PC-9 (cell line): Measurements from ENCODE around the gene DNAJC21. TPM values are rescaled to one million over a fixed set of nuclear protein-coding genes. Genes with fewer than 3 reads are reported as not detected.

Experiments used
- BruUV-seq: library from RNA; stranded (reverse); fragments of 400-500 nt; replicated peaks from 2 replicates; lab custom pipeline; 2021; lab: Mats Ljungman, UMichigan
- CTCF ChIA-PET: fragments of 300-600 bp; sonication (Branson Sonifier 250); formaldehyde crosslinking; loops from one replicate; lab custom pipeline; 2022; ENCODE audit warnings: antibody characterized with exemption; lab: Charles Lee
- POLR2A ChIA-PET: fragments of 300-600 bp; sonication (Branson Sonifier 250); formaldehyde crosslinking; loops from one replicate; lab custom pipeline; 2022; ENCODE audit warnings: antibody characterized with exemption; ENCODE audit not compliant: unreplicated experiment; lab: Charles Lee
- DNase-seq, 2 experiments: peaks; one replicate each; pipeline versions ENCODE4 v3.0.0 to v3.0.0-alpha.2; 2015 to 2022; ENCODE audit warnings: mixed read lengths in 1 of 2
- H2AFZ ChIP-seq: fragments of 200-600 bp; sonication (generic); 2 replicates; pipeline ENCODE4 v1.8.1; 2017; ENCODE audit warnings: antibody characterized with exemption
- H3F3A ChIP-seq: fragments of 200-600 bp; sonication (generic); 2 replicates; pipeline ENCODE4 v1.8.1; 2017; ENCODE audit warnings: antibody characterized with exemption, mild to moderate bottlenecking, low read depth; ENCODE audit not compliant: insufficient read depth
- H3K27ac ChIP-seq: fragments of 200-600 bp; sonication (generic); 2 replicates; pipeline ENCODE4 v1.6.1; 2016; ENCODE audit warnings: mixed run types
- H3K27me3 ChIP-seq: fragments of 200-600 bp; sonication (generic); 2 replicates; pipeline ENCODE4 v1.6.1; 2016; ENCODE audit warnings: low read depth, mixed run types; ENCODE audit not compliant: insufficient read depth
- H3K36me3 ChIP-seq: fragments of 200-600 bp; sonication (generic); 2 replicates; pipeline ENCODE4 v1.6.1; 2016; ENCODE audit warnings: low read depth, mixed run types
- H3K4me1 ChIP-seq: fragments of 200-600 bp; sonication (generic); replicated peaks from 2 replicates; pipeline ENCODE4 v1.6.1; 2016; ENCODE audit warnings: mixed run types; ENCODE audit not compliant: insufficient read depth
- H3K4me2 ChIP-seq: fragments of 200-600 bp; sonication (generic); 2 replicates; pipeline ENCODE4 v1.6.1; 2017; ENCODE audit warnings: mixed run types
- H3K4me3 ChIP-seq: fragments of 200-600 bp; sonication (generic); 2 replicates; pipeline ENCODE4 v1.6.1; 2016; ENCODE audit warnings: mixed run types
- H3K79me2 ChIP-seq: fragments of 200-600 bp; sonication (generic); 2 replicates; pipeline ENCODE4 v1.6.1; 2017; ENCODE audit warnings: low read depth, mixed run types
- H3K9me2 ChIP-seq: fragments of 200-600 bp; sonication (generic); 2 replicates; pipeline ENCODE4 v1.8.1; 2017; ENCODE audit warnings: mild to moderate bottlenecking; ENCODE audit not compliant: insufficient read depth
- H3K9me3 ChIP-seq: fragments of 200-600 bp; sonication (generic); 2 replicates; pipeline ENCODE4 v1.8.1; 2016; ENCODE audit warnings: low read depth; ENCODE audit not compliant: insufficient read depth
- H4K20me1 ChIP-seq: fragments of 200-600 bp; sonication (generic); 2 replicates; pipeline ENCODE4 v1.8.1; 2017; ENCODE audit not compliant: insufficient read depth
- EZH2 ChIP-seq: fragments of 200-600 bp; sonication (generic); IDR thresholded peaks from 2 replicates; pipeline ENCODE4 v1.8.0; 2017; ENCODE audit warnings: antibody characterized with exemption, low read depth
- intact Hi-C: fragments of 100-400 bp; cut with micrococcal nuclease; formaldehyde crosslinking; loops from one replicate; pipeline ENCODE4 v1.10.0; 2022; ENCODE audit not compliant: unreplicated experiment
- total RNA-seq: library from RNA; stranded (reverse); gene quantifications from 2 replicates; pipeline ENCODE4 v1.2.3, GENCODE V29; 2021
- TF ChIP-seq, protein P1 (sequence below): fragments of 200-600 bp; sonication (generic); conservative IDR thresholded peaks from 2 replicates; pipeline ENCODE4 v1.6.1; 2017; ENCODE audit warnings: mixed run types, antibody characterized with exemption, mild to moderate bottlenecking, moderate library complexity

DNAJC21 gene
- total RNA-seq, 1 experiment from 2014 or later = 128 TPM

DNA sequence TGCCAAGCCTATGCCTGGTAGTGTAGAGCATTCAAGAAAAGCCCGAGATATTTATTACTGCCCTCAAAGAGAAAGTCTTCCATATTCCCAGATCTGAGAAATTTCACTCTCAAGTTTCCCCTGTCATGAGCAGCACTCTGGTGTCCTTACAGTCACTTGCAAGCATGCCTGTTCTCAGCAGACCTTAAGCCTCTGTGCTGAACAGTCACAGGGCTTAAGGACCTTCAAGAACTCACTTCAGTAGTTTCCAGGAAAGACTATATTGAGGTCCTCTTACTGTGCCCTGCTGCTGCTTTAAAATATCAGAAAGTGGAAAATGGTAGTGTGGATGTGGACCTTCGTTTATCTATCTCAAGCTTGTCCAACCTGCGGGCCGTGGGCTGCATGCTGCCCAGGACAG is 53.5 kb downstream of the DNAJC21 start:
- no peak for DNase-seq
- no peak overlapping the region for H3K4me2 ChIP-seq
- intact Hi-C loops = no loop called here
- no TSS peak for BruUV-seq
- H3K27ac ChIP-seq = no peak overlapping the region
- ChIA-PET POLR2A (no interaction called here), CTCF (interaction anchor here (0.6 kb wide), 1 partner anchor 41 kb away, joined by 4 read pairs; no protein-coding TSS in a partner anchor)
- H3K9me2 ChIP-seq = no peaks in the 10 kb centered on the region
- no peak overlapping the region for H3K4me3 ChIP-seq
- H3K79me2 ChIP-seq = no peaks in the 10 kb centered on the region
- no peak for TF ChIP-seq EZH2
- TF ChIP-seq, protein P1, sequence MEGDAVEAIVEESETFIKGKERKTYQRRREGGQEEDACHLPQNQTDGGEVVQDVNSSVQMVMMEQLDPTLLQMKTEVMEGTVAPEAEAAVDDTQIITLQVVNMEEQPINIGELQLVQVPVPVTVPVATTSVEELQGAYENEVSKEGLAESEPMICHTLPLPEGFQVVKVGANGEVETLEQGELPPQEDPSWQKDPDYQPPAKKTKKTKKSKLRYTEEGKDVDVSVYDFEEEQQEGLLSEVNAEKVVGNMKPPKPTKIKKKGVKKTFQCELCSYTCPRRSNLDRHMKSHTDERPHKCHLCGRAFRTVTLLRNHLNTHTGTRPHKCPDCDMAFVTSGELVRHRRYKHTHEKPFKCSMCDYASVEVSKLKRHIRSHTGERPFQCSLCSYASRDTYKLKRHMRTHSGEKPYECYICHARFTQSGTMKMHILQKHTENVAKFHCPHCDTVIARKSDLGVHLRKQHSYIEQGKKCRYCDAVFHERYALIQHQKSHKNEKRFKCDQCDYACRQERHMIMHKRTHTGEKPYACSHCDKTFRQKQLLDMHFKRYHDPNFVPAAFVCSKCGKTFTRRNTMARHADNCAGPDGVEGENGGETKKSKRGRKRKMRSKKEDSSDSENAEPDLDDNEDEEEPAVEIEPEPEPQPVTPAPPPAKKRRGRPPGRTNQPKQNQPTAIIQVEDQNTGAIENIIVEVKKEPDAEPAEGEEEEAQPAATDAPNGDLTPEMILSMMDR = no peak
- H3F3A ChIP-seq = no peaks in the 10 kb centered on the region
- no peak overlapping the region for H2AFZ ChIP-seq
- peaks cover 46% of the 10 kb centered on the region; the same call in 1 of the 2 replicates for H3K27me3 ChIP-seq
- H3K4me1 ChIP-seq = no peaks in the 10 kb centered on the region
- H4K20me1 ChIP-seq = no peaks in the 10 kb centered on the region
- H3K9me3 ChIP-seq = 0 out of 2 replicates have a peak, but pooled peaks cover 4% of the 10 kb centered on the region
- H3K36me3 ChIP-seq = no peaks in the 10 kb centered on the region

DNA sequence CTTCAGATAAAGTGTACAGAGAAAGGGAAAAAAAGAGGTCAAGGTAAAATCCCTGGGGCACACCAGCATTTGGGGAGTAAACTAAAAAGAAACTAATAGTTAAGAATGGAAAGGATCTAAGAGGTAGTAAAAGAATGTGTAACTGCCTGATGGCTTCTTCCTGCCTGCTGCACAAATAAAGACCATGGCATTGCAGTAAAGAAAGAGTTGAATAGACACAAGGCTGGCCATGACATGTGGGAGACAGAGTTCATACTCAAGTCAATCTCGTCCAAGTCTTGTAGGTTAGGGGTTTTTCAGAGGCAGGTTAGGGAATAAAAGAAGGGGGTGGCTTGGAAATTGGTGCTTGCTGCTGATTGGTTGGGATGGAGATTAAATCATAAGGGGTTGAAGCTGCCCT is 57.6 kb downstream of the DNAJC21 start:
- BruUV-seq = no TSS peak
- CTCF ChIA-PET = interaction anchor here (0.7 kb wide), 1 partner anchor 374 kb away, joined by 3 read pairs; no protein-coding TSS in a partner anchor
- H3K27me3 ChIP-seq = peaks cover 41% of the 10 kb centered on the region; the same call in 1 of the 2 replicates
- no peaks in the 10 kb centered on the region for H3K4me1 ChIP-seq
- TF ChIP-seq EZH2 = no peak
- TF ChIP-seq, protein P1 = no peak
- H3K36me3 ChIP-seq = no peaks in the 10 kb centered on the region
- no peaks in the 10 kb centered on the region for H4K20me1 ChIP-seq
- POLR2A ChIA-PET = no interaction called here
- no peak for DNase-seq
- no peak overlapping the region for H3K4me3 ChIP-seq
- no peak overlapping the region for H2AFZ ChIP-seq
- H3K27ac ChIP-seq = no peak overlapping the region
- no peaks in the 10 kb centered on the region for H3F3A ChIP-seq
- H3K9me2 ChIP-seq = no peaks in the 10 kb centered on the region
- no peaks in the 10 kb centered on the region for H3K79me2 ChIP-seq
- no peak overlapping the region for H3K4me2 ChIP-seq
- H3K9me3 ChIP-seq = 0 out of 2 replicates have a peak, but pooled peaks cover 4% of the 10 kb centered on the region
- intact Hi-C loops = no loop called here

DNA sequence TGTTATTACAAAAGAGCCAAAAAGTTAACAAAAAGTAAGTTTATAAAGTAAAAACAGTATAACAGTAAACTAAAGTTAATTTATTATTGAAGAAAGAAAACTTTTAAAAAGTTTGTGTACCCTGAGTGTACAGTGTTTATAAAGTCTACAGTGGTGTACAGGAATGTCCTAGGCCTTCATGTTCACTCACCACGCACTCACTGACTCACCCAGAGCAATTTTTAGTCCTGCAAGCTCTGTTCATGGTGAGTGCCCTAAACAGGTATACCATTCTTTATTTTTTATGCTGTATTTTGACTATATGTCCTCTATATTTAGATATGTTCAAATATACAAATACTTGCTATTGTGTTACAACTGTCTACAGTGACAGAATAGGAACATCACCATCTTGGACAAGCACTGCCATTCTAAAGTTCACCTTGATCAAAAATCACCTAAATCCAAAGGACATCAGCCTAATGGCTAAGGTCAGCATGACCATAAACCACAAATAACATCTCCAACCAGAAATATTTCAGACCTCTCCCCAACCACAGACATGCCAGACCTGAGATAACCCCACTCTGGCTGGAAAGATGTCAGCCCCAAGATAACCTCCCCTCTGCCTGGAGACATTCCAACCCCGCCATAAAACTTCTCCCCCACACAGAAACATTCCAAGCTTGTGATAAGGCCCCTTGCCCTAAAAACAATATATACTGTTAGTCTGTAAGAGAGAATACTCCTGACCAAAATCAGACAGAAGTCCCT is 62.3 kb downstream of the DNAJC21 start:
- H3K4me3 ChIP-seq = no peak overlapping the region
- H3F3A ChIP-seq = no peaks in the 10 kb centered on the region
- H4K20me1 ChIP-seq = no peaks in the 10 kb centered on the region
- no peaks in the 10 kb centered on the region for H3K79me2 ChIP-seq
- no peaks in the 10 kb centered on the region for H3K9me2 ChIP-seq
- H2AFZ ChIP-seq = no peak overlapping the region
- CTCF ChIA-PET = no interaction called here
- BruUV-seq = no TSS peak
- POLR2A ChIA-PET = no interaction called here
- no peaks in the 10 kb centered on the region for H3K9me3 ChIP-seq
- no peak for TF ChIP-seq EZH2
- TF ChIP-seq, protein P1 = no peak
- no peak for DNase-seq
- intact Hi-C loops = no loop called here
- H3K27me3 ChIP-seq = peaks cover 43% of the 10 kb centered on the region
- no peak overlapping the region for H3K4me2 ChIP-seq
- H3K27ac ChIP-seq = no peak overlapping the region
- H3K4me1 ChIP-seq = no peaks in the 10 kb centered on the region
- no peaks in the 10 kb centered on the region for H3K36me3 ChIP-seq
